ENCODE measurements around the gene SALL3.
A peak's percentile ranks its signal among the peaks of the same experiment; 100 is the strongest.

SALL3 gene

DNA sequence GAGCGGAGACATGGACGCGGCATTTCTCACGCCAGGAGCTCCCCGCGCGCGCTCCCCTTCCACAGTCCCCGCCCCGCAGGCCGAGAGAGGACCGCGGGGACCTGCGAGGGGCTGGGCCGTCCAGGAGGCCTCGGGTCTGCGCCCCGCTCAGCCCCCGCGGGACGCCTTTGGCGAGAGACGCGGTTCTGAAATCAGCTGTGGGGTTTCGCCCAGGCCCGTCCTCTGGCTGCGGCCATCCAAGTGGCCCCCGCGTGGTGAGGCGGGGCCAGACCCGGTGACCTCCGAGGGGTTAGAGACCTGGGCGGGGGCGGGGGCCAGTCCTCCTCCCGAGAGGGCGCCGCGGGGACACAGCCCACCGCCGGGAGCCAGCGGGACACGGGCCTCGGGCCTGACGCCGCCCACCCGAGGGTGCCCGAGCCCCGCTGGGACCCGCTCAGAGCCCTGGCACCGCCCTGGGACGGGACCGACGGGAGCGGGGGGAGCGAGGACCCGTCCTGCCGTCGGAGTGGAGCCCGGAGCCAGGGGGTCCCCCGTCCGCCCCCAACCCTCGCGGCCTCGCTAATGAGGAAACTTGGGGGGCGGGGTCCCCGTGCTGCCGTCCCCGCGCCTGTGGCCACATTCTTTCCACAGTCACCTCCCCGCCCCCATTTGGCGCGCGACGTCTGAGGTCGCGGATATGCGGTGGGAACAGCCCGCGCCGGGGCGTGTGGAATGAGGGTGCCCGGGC is 6.1 kb upstream of the SALL3 start:
- peaks cover 64% of the 10 kb centered on the region for H3K27me3 ChIP-seq (ENCODE audit: control insufficient read depth, insufficient read depth, low read length)
- peaks cover 9% of the 10 kb centered on the region for H3K4me1 ChIP-seq (ENCODE audit: control insufficient read depth, insufficient read depth, low read length)
- peak overlapping the region; percentile 25; the same call in 1 of the 2 replicates for H3K4me3 ChIP-seq (ENCODE audit: low read length)
- WGBS (ENCODE audit: insufficient coverage, insufficient read length): no CpG with 5 or more reads among the region's 82 CpGs
- H3K9me3 ChIP-seq (ENCODE audit: control insufficient read depth, insufficient read depth, low read length): no peaks in the 10 kb centered on the region
- H3K27ac ChIP-seq (ENCODE audit: low read length): no peak overlapping the region
- H3K36me3 ChIP-seq (ENCODE audit: control insufficient read depth, insufficient read depth, low read length): no peaks in the 10 kb centered on the region
- no peak for DNase-seq (ENCODE audit: low read depth, low spot score)

DNA sequence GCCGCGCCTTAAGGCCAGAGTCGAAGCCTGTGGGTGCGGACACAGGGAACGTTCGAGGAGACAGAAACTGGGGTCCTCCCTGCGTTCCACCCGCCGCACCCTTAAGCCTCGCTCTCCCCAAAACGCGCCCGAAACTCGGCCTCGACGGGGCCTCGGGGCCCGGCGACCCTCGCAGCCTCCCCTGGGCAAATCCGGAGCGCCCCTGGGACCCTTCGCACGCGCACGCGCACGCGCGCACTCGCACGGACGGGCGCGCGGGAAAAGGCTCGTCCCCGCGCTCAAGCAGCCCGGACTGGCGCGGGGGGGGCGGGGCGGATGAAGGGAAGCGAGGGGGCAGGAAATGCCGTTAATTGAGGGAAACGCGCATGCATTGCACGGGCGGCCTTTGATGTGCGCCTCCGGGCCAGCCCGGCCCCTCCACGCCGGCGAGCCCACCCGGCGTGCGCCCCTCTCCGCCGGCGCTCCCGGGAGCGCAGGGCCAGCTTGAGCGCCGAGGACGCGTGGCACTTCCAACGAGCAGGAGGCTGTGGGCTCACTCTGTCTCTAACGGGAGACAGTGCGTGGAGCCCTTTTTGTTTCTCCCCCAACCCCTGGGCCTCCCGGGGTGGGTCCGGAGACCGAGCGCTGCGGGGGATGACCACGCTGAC is 5.4 kb upstream of the SALL3 start:
- H3K9me3 ChIP-seq (ENCODE audit: control insufficient read depth, insufficient read depth, low read length): no peaks in the 10 kb centered on the region

DNA sequence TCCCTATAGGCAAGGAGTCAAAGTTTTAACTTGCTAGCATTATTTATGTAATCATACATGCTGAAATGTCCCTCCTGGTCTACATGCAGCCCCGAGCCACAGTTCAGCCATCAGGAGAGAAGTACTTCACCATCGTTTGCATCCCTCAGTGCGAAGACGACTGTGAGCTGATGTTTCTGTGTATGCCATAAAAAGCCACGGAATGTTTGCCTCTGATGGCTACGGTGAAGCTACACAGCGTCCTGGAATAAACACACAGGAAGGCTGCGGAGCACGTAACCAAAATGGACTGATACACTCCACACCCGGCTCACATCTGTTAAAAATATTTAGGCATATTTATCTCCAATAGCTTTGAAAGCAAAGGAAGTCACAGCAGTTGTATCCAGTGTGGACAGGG is 4.3 kb upstream of the SALL3 start:
- DNase-seq (ENCODE audit: low read depth, low spot score): no peak
- H3K9me3 ChIP-seq (ENCODE audit: control insufficient read depth, insufficient read depth, low read length): no peaks in the 10 kb centered on the region
- H3K36me3 ChIP-seq (ENCODE audit: control insufficient read depth, insufficient read depth, low read length): no peaks in the 10 kb centered on the region
- peaks cover 9% of the 10 kb centered on the region for H3K4me1 ChIP-seq (ENCODE audit: control insufficient read depth, insufficient read depth, low read length)
- no peak overlapping the region for H3K4me3 ChIP-seq (ENCODE audit: low read length)
- H3K27ac ChIP-seq (ENCODE audit: low read length): no peak overlapping the region
- H3K27me3 ChIP-seq (ENCODE audit: control insufficient read depth, insufficient read depth, low read length): peaks cover 64% of the 10 kb centered on the region
- WGBS (ENCODE audit: insufficient coverage, insufficient read length): no CpG with 5 or more reads among the region's 10 CpGs

More for the DNA sequence above, 5.4 kb upstream of the SALL3 start:
- H3K36me3 ChIP-seq (ENCODE audit: control insufficient read depth, insufficient read depth, low read length): no peaks in the 10 kb centered on the region
- no peak for DNase-seq (ENCODE audit: low read depth, low spot score)
- no peak overlapping the region for H3K27ac ChIP-seq (ENCODE audit: low read length)
- no CpG with 5 or more reads among the region's 77 CpGs for WGBS (ENCODE audit: insufficient coverage, insufficient read length)
- H3K4me3 ChIP-seq (ENCODE audit: low read length): peak overlapping the region; percentile 25; the same call in 1 of the 2 replicates
- H3K27me3 ChIP-seq (ENCODE audit: control insufficient read depth, insufficient read depth, low read length): peaks cover 64% of the 10 kb centered on the region
- peaks cover 9% of the 10 kb centered on the region for H3K4me1 ChIP-seq (ENCODE audit: control insufficient read depth, insufficient read depth, low read length)

DNA sequence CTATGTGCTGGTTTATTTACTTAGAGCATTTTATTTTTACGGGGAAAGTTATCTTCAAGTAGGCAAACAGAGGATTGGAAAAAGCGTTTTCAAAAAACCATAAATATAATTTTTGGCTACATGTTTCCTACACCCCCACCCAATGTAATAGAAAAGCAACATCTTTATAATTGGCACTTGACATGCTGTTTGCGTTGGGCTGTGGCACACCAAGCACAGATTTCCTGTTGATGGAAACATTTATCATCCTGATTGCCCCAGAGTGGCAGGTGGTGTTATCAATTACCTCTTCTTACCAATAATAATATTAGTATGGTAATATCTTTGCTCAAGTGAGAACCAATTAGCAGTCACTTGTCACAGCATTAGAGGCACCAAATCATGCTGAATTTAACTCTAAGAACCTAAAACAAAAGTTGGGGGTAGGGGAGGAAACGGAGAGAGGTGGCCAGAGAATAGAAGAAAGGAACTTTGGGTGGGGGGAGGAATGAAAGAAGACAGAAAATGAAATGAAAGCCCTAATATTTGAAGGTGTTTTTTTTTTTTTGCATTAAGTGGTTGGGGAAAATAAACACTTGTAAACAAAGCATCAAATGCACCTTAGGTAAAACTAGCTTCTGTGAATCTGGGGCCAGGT is 3.8 kb upstream of the SALL3 start:
- Histone ChIP-seq H3K9me3 (ENCODE audit: control insufficient read depth, insufficient read depth, low read length) (no peaks in the 10 kb centered on the region), H3K27ac (ENCODE audit: low read length) (no peak overlapping the region), H3K4me1 (ENCODE audit: control insufficient read depth, insufficient read depth, low read length) (peaks cover 9% of the 10 kb centered on the region), H3K27me3 (ENCODE audit: control insufficient read depth, insufficient read depth, low read length) (peaks cover 64% of the 10 kb centered on the region), H3K36me3 (ENCODE audit: control insufficient read depth, insufficient read depth, low read length) (no peaks in the 10 kb centered on the region), H3K4me3 (ENCODE audit: low read length) (no peak overlapping the region)
- no peak for DNase-seq (ENCODE audit: low read depth, low spot score)
- WGBS (ENCODE audit: insufficient coverage, insufficient read length): no CpG with 5 or more reads among the region's 4 CpGs

DNA sequence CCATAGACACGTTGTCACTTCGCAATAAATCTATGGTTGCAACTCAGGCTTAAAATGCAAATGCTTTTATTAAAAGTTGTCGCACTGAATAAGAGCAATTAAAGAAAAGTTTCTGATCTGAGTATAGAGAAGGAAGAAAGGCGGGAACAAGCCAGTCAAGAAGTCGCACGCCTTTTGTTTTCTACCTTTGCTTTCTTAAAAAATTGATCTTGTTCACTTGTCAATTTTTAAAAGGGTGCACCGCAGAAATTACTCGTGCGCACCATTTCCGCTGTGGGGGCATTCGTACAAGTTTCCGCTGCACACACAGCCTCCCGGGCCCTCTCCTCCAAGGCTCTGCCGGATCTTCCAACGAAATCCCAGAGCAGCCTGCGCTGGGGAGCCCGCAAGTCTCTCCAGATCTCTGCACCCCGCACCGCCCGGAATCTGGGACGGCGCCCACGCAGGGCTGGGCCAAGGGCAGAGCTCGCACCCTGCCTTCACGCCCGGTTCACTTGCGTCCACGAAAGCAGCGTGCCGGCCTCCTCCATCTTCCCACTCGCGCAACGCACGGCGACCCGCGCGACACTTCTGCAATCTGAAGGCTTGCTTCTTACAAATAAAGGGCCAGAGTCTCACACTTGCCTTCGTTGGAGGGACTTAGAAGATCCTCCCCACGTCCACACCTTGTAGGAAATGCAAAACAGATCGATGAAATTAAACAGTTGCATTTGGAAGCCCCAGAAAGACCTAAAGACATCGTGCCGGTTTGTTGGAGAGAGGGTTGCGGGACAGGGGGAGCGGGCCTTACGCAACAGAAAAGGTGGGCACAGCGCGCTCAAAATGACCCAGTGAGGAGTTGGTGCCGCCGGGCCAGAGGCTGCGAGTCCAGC is 2.6 kb upstream of the SALL3 start:
- DNase-seq (ENCODE audit: low read depth, low spot score): no peak
- H3K36me3 ChIP-seq (ENCODE audit: control insufficient read depth, insufficient read depth, low read length): no peaks in the 10 kb centered on the region
- H3K9me3 ChIP-seq (ENCODE audit: control insufficient read depth, insufficient read depth, low read length): no peaks in the 10 kb centered on the region
- H3K27ac ChIP-seq (ENCODE audit: low read length): no peak overlapping the region
- H3K27me3 ChIP-seq (ENCODE audit: control insufficient read depth, insufficient read depth, low read length): peaks cover 57% of the 10 kb centered on the region
- H3K4me3 ChIP-seq (ENCODE audit: low read length): no peak overlapping the region
- peaks cover 9% of the 10 kb centered on the region for H3K4me1 ChIP-seq (ENCODE audit: control insufficient read depth, insufficient read depth, low read length)
- no CpG with 5 or more reads among the region's 51 CpGs for WGBS (ENCODE audit: insufficient coverage, insufficient read length)

DNA sequence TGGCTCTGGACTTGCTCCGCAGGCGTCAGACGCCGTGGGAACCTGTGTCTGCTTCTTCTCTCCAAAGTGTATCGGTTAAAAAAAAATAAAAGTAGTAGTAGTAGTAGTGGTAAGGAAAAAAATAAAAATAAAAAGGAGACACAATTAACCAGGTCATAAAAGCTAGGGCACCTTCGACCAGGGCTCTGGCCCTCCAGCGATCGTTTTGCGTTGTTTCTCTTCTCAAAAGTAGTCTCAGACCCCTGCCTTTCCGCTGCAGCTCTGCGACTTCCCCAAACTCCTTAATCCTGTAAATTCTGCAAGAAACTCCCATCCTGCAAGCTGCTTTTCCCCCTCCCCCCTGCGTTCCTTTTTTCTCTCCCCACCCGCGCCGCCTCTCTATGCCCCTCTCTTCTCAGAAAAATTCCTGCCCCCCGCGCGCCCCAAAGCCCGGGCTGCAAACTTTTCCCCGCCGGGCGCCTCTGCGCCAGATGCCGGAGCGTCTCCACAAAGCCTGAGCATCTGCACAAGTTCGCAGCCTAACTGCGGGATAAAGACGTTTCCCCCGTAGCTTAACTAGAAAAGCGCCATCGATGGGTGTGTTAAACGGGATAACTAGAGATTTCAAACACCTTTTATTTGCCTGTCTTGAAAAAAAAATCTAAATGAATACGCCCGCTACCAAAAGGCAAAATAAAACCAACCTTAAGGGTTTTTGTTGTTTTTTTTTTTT is 1.8 kb upstream of the SALL3 start:
- no peak overlapping the region for H3K27ac ChIP-seq (ENCODE audit: low read length)
- no peaks in the 10 kb centered on the region for H3K9me3 ChIP-seq (ENCODE audit: control insufficient read depth, insufficient read depth, low read length)
- no peaks in the 10 kb centered on the region for H3K36me3 ChIP-seq (ENCODE audit: control insufficient read depth, insufficient read depth, low read length)
- no peak overlapping the region for H3K4me3 ChIP-seq (ENCODE audit: low read length)
- no CpG with 5 or more reads among the region's 34 CpGs for WGBS (ENCODE audit: insufficient coverage, insufficient read length)
- peaks cover 49% of the 10 kb centered on the region for H3K27me3 ChIP-seq (ENCODE audit: control insufficient read depth, insufficient read depth, low read length)
- H3K4me1 ChIP-seq (ENCODE audit: control insufficient read depth, insufficient read depth, low read length): peaks cover 6% of the 10 kb centered on the region
- no peak for DNase-seq (ENCODE audit: low read depth, low spot score)

DNA sequence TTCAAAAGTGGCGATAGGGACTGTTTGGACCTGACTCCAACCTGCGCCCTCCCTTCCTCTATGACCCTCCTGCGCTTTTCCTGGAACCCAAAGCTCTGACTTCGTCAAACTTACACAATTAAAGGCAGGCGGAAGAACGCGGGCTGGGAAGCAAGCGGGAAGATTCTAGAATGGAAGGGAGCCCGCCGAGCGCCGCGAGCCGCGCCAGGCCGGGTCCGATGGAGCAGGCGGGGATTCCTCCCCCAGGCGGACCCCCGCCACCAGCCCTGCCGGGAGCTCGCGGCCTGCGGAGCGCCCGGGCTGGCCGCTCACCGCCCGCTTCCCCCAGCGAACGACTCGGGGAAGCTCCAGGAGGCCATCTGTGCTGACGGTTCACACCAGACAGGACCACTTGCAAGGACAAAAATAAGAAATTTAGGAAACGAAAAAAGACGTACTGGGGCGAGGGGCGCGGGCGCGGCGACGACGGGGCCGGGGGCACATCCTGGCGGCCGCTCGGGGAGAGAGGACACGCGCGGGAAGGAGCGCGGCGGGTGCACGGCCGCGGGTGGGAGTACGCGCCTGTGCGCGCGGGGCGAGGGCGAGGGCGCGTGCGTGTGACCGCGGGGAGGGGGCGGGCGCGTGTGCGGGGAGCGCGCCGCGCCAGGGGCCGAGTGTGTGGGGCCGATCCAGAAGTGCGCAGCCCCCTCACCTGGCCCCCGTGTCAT is 1.1 kb upstream of the SALL3 start:
- DNase-seq (ENCODE audit: low read depth, low spot score): no peak
- peak overlapping the region; percentile 96; the same call in 1 of the 2 replicates for H3K4me3 ChIP-seq (ENCODE audit: low read length)
- no peak overlapping the region for H3K27ac ChIP-seq (ENCODE audit: low read length)

DNA sequence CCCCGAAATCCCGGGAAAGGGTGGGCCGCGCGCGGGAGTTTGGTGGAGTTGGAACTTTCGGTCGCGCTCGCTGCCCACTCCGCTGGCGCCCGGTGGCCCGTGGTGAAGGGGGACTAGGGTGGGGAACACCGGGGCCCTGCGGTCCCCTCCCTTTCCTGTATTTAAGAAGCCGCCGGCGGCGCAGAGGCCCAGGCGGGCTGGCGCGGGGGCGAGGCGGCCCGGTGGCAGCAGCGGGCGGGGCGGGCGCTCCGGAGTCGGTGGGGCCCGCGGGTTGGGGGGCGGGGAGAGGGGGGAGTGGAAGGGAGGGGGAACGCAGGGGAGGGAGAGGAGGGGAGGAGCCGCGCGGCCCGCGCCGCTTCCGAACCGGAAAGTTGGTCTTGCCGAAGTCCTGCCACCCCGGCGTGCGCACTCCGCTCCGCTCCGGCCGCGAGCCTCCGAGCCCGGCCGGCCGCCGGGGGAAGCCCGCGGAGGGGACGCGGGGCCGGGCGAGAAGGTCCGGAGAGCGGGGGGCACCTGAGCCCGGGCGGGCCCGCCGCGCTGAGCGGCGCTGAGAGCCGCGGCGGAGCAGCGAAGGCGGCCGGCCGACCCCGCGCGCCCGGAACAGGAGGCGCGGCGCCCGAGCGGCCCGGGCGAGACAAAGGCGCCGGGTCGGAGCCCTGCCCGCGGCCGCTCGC is 425 bp upstream of the SALL3 start:
- Histone ChIP-seq H3K9me3 (ENCODE audit: control insufficient read depth, insufficient read depth, low read length) (no peaks in the 10 kb centered on the region), H3K27ac (ENCODE audit: low read length) (no peak overlapping the region), H3K27me3 (ENCODE audit: control insufficient read depth, insufficient read depth, low read length) (peaks cover 36% of the 10 kb centered on the region), H3K4me1 (ENCODE audit: control insufficient read depth, insufficient read depth, low read length) (peaks cover 6% of the 10 kb centered on the region), H3K4me3 (ENCODE audit: low read length) (peak overlapping the region; percentile 96), H3K36me3 (ENCODE audit: control insufficient read depth, insufficient read depth, low read length) (no peaks in the 10 kb centered on the region)
- no CpG with 5 or more reads among the region's 98 CpGs for WGBS (ENCODE audit: insufficient coverage, insufficient read length)
- DNase-seq (ENCODE audit: low read depth, low spot score): no peak

More for the DNA sequence above, 1.1 kb upstream of the SALL3 start:
- Histone ChIP-seq H3K4me1 (ENCODE audit: control insufficient read depth, insufficient read depth, low read length) (peaks cover 6% of the 10 kb centered on the region), H3K36me3 (ENCODE audit: control insufficient read depth, insufficient read depth, low read length) (no peaks in the 10 kb centered on the region), H3K9me3 (ENCODE audit: control insufficient read depth, insufficient read depth, low read length) (no peaks in the 10 kb centered on the region), H3K27me3 (ENCODE audit: control insufficient read depth, insufficient read depth, low read length) (peaks cover 42% of the 10 kb centered on the region)
- no CpG with 5 or more reads among the region's 80 CpGs for WGBS (ENCODE audit: insufficient coverage, insufficient read length)

DNA sequence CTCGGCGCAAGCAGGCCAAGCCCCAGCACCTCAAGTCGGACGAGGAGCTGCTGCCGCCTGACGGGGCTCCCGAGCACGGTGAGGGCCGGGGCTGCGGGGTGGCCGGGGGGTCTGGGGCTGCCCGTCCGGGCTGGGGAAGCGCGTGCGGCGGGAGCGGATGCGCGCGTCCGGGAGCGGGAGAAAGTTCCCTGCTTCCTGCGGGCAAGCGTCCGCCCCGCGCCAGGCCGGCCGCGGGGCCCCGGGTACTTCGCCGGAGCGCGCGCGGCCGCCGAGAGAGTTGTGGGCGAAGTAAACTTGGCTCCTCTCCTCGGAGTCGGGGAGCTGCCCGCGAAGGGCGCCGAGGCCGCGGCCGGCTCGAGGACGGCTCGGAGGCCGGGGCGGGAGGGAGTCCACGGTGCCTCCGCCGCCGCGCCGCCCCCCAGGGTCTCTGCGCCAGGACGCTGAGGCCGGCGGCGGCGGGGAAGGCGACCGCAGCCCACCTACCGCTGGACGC is 707 bp downstream of the SALL3 start:
- WGBS (ENCODE audit: insufficient coverage, insufficient read length): no CpG with 5 or more reads among the region's 71 CpGs
- no peak for DNase-seq (ENCODE audit: low read depth, low spot score)
- peaks cover 5% of the 10 kb centered on the region for H3K4me1 ChIP-seq (ENCODE audit: control insufficient read depth, insufficient read depth, low read length)
- H3K36me3 ChIP-seq (ENCODE audit: control insufficient read depth, insufficient read depth, low read length): no peaks in the 10 kb centered on the region
- H3K27ac ChIP-seq (ENCODE audit: low read length): no peak overlapping the region
- H3K9me3 ChIP-seq (ENCODE audit: control insufficient read depth, insufficient read depth, low read length): no peaks in the 10 kb centered on the region
- H3K4me3 ChIP-seq (ENCODE audit: low read length): peak overlapping the region; percentile 96
- peaks cover 26% of the 10 kb centered on the region for H3K27me3 ChIP-seq (ENCODE audit: control insufficient read depth, insufficient read depth, low read length)
